Neural progenitor cell (in vitro differentiated cells): ENCODE measurements around the gene TSPAN5. TPM values are rescaled to one million over a fixed set of nuclear protein-coding genes. Genes with fewer than 3 reads are reported as not detected.

ENCODE experiments used
- DNase-seq: peaks from one replicate; pipeline ENCODE4 v3.0.0-alpha.2; 2016; ENCODE audit warnings: low spot score
- H2AFZ ChIP-seq: fragments of 200-600 bp; sonication (generic); replicated peaks from 2 replicates; pipeline ENCODE4 v1.6.1; 2016; ENCODE audit warnings: antibody characterized with exemption
- H3F3A ChIP-seq: fragments of 200-600 bp; sonication (generic); 2 replicates; pipeline ENCODE4 v1.6.1; 2016; ENCODE audit warnings: antibody characterized with exemption, low read depth
- H3K27ac ChIP-seq: fragments of 200-600 bp; sonication (generic); 2 replicates; pipeline ENCODE4 v1.5.1; 2016; ENCODE audit warnings: mild to moderate bottlenecking
- H3K27me3 ChIP-seq: fragments of 200-600 bp; sonication (generic); 2 replicates; pipeline ENCODE4 v1.6.1; 2016; ENCODE audit warnings: mild to moderate bottlenecking, moderate library complexity
- H3K36me3 ChIP-seq: fragments of 200-600 bp; sonication (generic); 2 replicates; pipeline ENCODE4 v1.5.1; 2016
- H3K4me1 ChIP-seq: fragments of 200-600 bp; sonication (generic); 2 replicates; pipeline ENCODE4 v1.6.1; 2016; ENCODE audit warnings: mixed run types
- H3K4me2 ChIP-seq: fragments of 200-600 bp; sonication (generic); 2 replicates; pipeline ENCODE4 v1.6.1; 2016
- H3K4me3 ChIP-seq: fragments of 200-600 bp; sonication (generic); 2 replicates; pipeline ENCODE4 v1.5.1; 2016
- H3K79me2 ChIP-seq: fragments of 200-600 bp; sonication (generic); 2 replicates; pipeline ENCODE4 v1.6.1; 2016; ENCODE audit warnings: low read depth
- H3K9ac ChIP-seq: fragments of 200-600 bp; sonication (generic); 2 replicates; pipeline ENCODE4 v1.6.1; 2016
- H3K9me3 ChIP-seq: fragments of 200-600 bp; sonication (generic); 2 replicates; pipeline ENCODE4 v1.5.1; 2016; ENCODE audit warnings: low read depth
- H4K20me1 ChIP-seq: fragments of 200-600 bp; sonication (generic); 2 replicates; pipeline ENCODE4 v1.6.1; 2016; ENCODE audit warnings: low read depth
- H3K27ac Mint-ChIP-seq: 3 replicates; pipeline ENCODE4 v1.8.0; 2021; ENCODE audit warnings: mixed read lengths
- H3K27me3 Mint-ChIP-seq: 2 replicates; pipeline ENCODE4 v1.8.0; 2022; ENCODE audit warnings: low read depth, mild to moderate bottlenecking, inconsistent platforms, moderate library complexity, mixed read lengths; ENCODE audit not compliant: insufficient read depth
- H3K36me3 Mint-ChIP-seq: 3 replicates; pipeline ENCODE4 v1.8.0; 2021; ENCODE audit warnings: mixed read lengths
- H3K4me1 Mint-ChIP-seq: 3 replicates; pipeline ENCODE4 v1.8.0; 2021; ENCODE audit warnings: mixed read lengths
- H3K4me3 Mint-ChIP-seq: 3 replicates; pipeline ENCODE4 v1.8.0; 2021; ENCODE audit warnings: mild to moderate bottlenecking, moderate library complexity, mixed read lengths
- H3K9me3 Mint-ChIP-seq: 3 replicates; pipeline ENCODE4 v1.8.0; 2020; ENCODE audit warnings: mixed read lengths
- CTCF ChIP-seq: fragments of 200-600 bp; sonication (generic); IDR thresholded peaks from 2 replicates; pipeline ENCODE4 v1.5.1; 2017; ENCODE audit warnings: antibody characterized with exemption, mild to moderate bottlenecking
- EZH2 ChIP-seq: fragments of 200-600 bp; sonication (generic); IDR thresholded peaks from 2 replicates; pipeline ENCODE4 v1.6.1; 2017; ENCODE audit warnings: antibody characterized with exemption, mild to moderate bottlenecking, moderate library complexity
- EZH2phosphoT487 ChIP-seq: fragments of 200-600 bp; sonication (generic); IDR thresholded peaks from 2 replicates; pipeline ENCODE4 v1.6.1; 2017; ENCODE audit warnings: antibody characterized with exemption
- total RNA-seq: library from RNA; depleted of rRNA; stranded (reverse); fragments of >200 nt; gene quantifications from 2 replicates; pipeline ENCODE4 v1.2.3, GENCODE V29; 2015; ENCODE audit warnings: low replicate concordance

Gene TSPAN5
- total RNA-seq, 1 donor from 2014 or later: 34.9 TPM

- Histone ChIP-seq H3K27ac (no peak overlapping the region), H3F3A (peaks cover 57% of the 10 kb centered on the region), H3K4me1 (peaks cover 56% of the 10 kb centered on the region), H3K36me3 (no peaks in the 10 kb centered on the region), H2AFZ (peak overlapping the region; percentile 90), H3K4me3 (peak overlapping the region; percentile 80), H3K9me3 (no peaks in the 10 kb centered on the region), H3K9ac (no peak overlapping the region), H3K79me2 (peaks cover 32% of the 10 kb centered on the region), H3K4me2 (peak overlapping the region; percentile 80), H3K27me3 (peaks cover 20% of the 10 kb centered on the region), H4K20me1 (peaks cover 23% of the 10 kb centered on the region)
- H3K4me1 Mint-ChIP-seq: peaks cover 59% of the 10 kb centered on the region
- peaks cover 8% of the 10 kb centered on the region for H3K9me3 Mint-ChIP-seq
- H3K36me3 Mint-ChIP-seq: peaks cover 3% of the 10 kb centered on the region
- TF ChIP-seq CTCF (peak; percentile 3), EZH2 (peak; percentile 15), EZH2phosphoT487 (no peak)
- H3K27me3 Mint-ChIP-seq: peaks cover 10% of the 10 kb centered on the region
- DNase-seq: peak; percentile 43
- H3K27ac Mint-ChIP-seq: peak overlapping the region; percentile 21
- H3K4me3 Mint-ChIP-seq: peak overlapping the region; percentile 94
Measured at GRCh38 chr4:98659106-98659592, 738 bp upstream of the TSPAN5 start.

- H3K36me3 Mint-ChIP-seq: peaks cover 12% of the 10 kb centered on the region
- DNase-seq: peak; percentile 72
- peaks cover 20% of the 10 kb centered on the region for H3K27me3 ChIP-seq
- H3K79me2 ChIP-seq: peaks cover 46% of the 10 kb centered on the region
- peak overlapping the region; percentile 92 for H3K4me3 Mint-ChIP-seq
- H4K20me1 ChIP-seq: peaks cover 29% of the 10 kb centered on the region
- H3K36me3 ChIP-seq: no peaks in the 10 kb centered on the region
- H3K9me3 Mint-ChIP-seq: peaks cover 7% of the 10 kb centered on the region
- H3K4me1 ChIP-seq: peaks cover 43% of the 10 kb centered on the region
- peak overlapping the region; percentile 5 for H3K27ac Mint-ChIP-seq
- H2AFZ ChIP-seq: peak overlapping the region; percentile 60
- peaks cover 51% of the 10 kb centered on the region for H3F3A ChIP-seq
- H3K27me3 Mint-ChIP-seq: peaks cover 8% of the 10 kb centered on the region
- TF ChIP-seq EZH2phosphoT487: peak; percentile 41
- no peak for TF ChIP-seq EZH2
- H3K9ac ChIP-seq: no peak overlapping the region
- peak overlapping the region; percentile 80 for H3K4me3 ChIP-seq
- peaks cover 50% of the 10 kb centered on the region for H3K4me1 Mint-ChIP-seq
- H3K9me3 ChIP-seq: no peaks in the 10 kb centered on the region
- H3K4me2 ChIP-seq: peak overlapping the region; percentile 78
- peak overlapping the region; percentile 46 for H3K27ac ChIP-seq
Measured at GRCh38 chr4:98657531-98658286, 702 bp downstream of the TSPAN5 start.

GRCh38 chr4:98656886-98657285 lies 1.5 kb downstream of the TSPAN5 start:
- peak overlapping the region; percentile 80 for H3K4me3 ChIP-seq
- H3K27ac ChIP-seq: no peak overlapping the region
- DNase-seq: peak; percentile 26
- Mint-ChIP-seq H3K27me3 (peaks cover 8% of the 10 kb centered on the region), H3K4me3 (peak overlapping the region; percentile 92), H3K9me3 (peaks cover 7% of the 10 kb centered on the region), H3K36me3 (peaks cover 12% of the 10 kb centered on the region), H3K4me1 (peaks cover 45% of the 10 kb centered on the region), H3K27ac (no peak overlapping the region)
- peak overlapping the region; percentile 78 for H3K4me2 ChIP-seq
- no peaks in the 10 kb centered on the region for H3K9me3 ChIP-seq
- H2AFZ ChIP-seq: peak overlapping the region; percentile 60
- H3K79me2 ChIP-seq: peaks cover 55% of the 10 kb centered on the region
- no peak overlapping the region for H3K9ac ChIP-seq
- peaks cover 35% of the 10 kb centered on the region for H3K4me1 ChIP-seq
- no peaks in the 10 kb centered on the region for H3K36me3 ChIP-seq
- H3F3A ChIP-seq: peaks cover 43% of the 10 kb centered on the region
- H3K27me3 ChIP-seq: peaks cover 20% of the 10 kb centered on the region
- H4K20me1 ChIP-seq: peaks cover 29% of the 10 kb centered on the region
- TF ChIP-seq EZH2: no peak
- TF ChIP-seq CTCF: no peak
- no peak for TF ChIP-seq EZH2phosphoT487

GRCh38 chr4:98656443-98656842 lies 2.0 kb downstream of the TSPAN5 start:
- no peak for DNase-seq
- H3K4me2 ChIP-seq: peak overlapping the region; percentile 78
- peaks cover 8% of the 10 kb centered on the region for H3K9me3 Mint-ChIP-seq
- H3K36me3 Mint-ChIP-seq: peaks cover 13% of the 10 kb centered on the region
- peaks cover 8% of the 10 kb centered on the region for H3K27me3 Mint-ChIP-seq
- H3K27me3 ChIP-seq: peaks cover 20% of the 10 kb centered on the region
- H4K20me1 ChIP-seq: peaks cover 29% of the 10 kb centered on the region
- peaks cover 41% of the 10 kb centered on the region for H3K4me1 Mint-ChIP-seq
- H3K27ac Mint-ChIP-seq: no peak overlapping the region
- no peak overlapping the region for H2AFZ ChIP-seq
- H3K9me3 ChIP-seq: no peaks in the 10 kb centered on the region
- H3K79me2 ChIP-seq: peaks cover 58% of the 10 kb centered on the region
- peak overlapping the region; percentile 80 for H3K4me3 ChIP-seq
- TF ChIP-seq EZH2phosphoT487 (no peak), CTCF (no peak), EZH2 (no peak)
- H3K9ac ChIP-seq: no peak overlapping the region
- peak overlapping the region; percentile 92 for H3K4me3 Mint-ChIP-seq
- peaks cover 31% of the 10 kb centered on the region for H3K4me1 ChIP-seq
- H3K36me3 ChIP-seq: no peaks in the 10 kb centered on the region
- H3K27ac ChIP-seq: no peak overlapping the region
- H3F3A ChIP-seq: peaks cover 39% of the 10 kb centered on the region
